Kidney glomerular epithelial cell (primary cell): ENCODE data around the gene SHROOM2.
"Not testable (repeated sequence)": the region's sequence is repeated elsewhere in the genome, so short reads cannot be mapped to it uniquely, and the experiment has no call there.

Experiments used
- DNase-seq: peaks from one replicate; lab custom pipeline; 2025; lab: John Stamatoyannopoulos, UW

The SHROOM2 gene

GRCh38 chrX:9781941-9782340, 4.3 kb upstream of the SHROOM2 start:
- DNase-seq = no peak

GRCh38 chrX:9784332-9784731, 1.9 kb upstream of the SHROOM2 start:
- no peak for DNase-seq

GRCh38 chrX:9785254-9785943, 830 bp upstream of the SHROOM2 start:
- DNase-seq = no peak

- no peak for DNase-seq
These were observed 788 bp downstream of the SHROOM2 start for GRCh38 chrX:9786798-9787635.

- DNase-seq = no peak
These were observed 2.7 kb downstream of the SHROOM2 start for GRCh38 chrX:9788911-9789310.

- DNase-seq = no peak
These were observed 3.3 kb downstream of the SHROOM2 start for GRCh38 chrX:9789555-9789954.

GRCh38 chrX:9790866-9791265, 4.6 kb downstream of the SHROOM2 start:
- no peak for DNase-seq

GRCh38 chrX:9794495-9794894, 8.3 kb downstream of the SHROOM2 start:
- no peak for DNase-seq

GRCh38 chrX:9797384-9798360, 11.4 kb downstream of the SHROOM2 start:
- DNase-seq = no peak

GRCh38 chrX:9802737-9803136, 16.5 kb downstream of the SHROOM2 start:
- no peak for DNase-seq

GRCh38 chrX:9804444-9804843, 18.2 kb downstream of the SHROOM2 start:
- DNase-seq = no peak

GRCh38 chrX:9805956-9806355, 19.7 kb downstream of the SHROOM2 start:
- DNase-seq = no peak

GRCh38 chrX:9807355-9808182, 21.3 kb downstream of the SHROOM2 start:
- no peak for DNase-seq

GRCh38 chrX:9809876-9810275, 23.6 kb downstream of the SHROOM2 start:
- not testable (repeated sequence) for DNase-seq

GRCh38 chrX:9811086-9811485, 24.9 kb downstream of the SHROOM2 start:
- not testable (repeated sequence) for DNase-seq

- DNase-seq = no peak
These were observed 30.0 kb downstream of the SHROOM2 start for GRCh38 chrX:9816084-9816700.

GRCh38 chrX:9821572-9821971, 35.3 kb downstream of the SHROOM2 start:
- no peak for DNase-seq

GRCh38 chrX:9824554-9824953, 38.3 kb downstream of the SHROOM2 start:
- DNase-seq = no peak

- no peak for DNase-seq
These were observed 39.0 kb downstream of the SHROOM2 start for GRCh38 chrX:9825129-9825790.

GRCh38 chrX:9825966-9826365, 39.7 kb downstream of the SHROOM2 start:
- DNase-seq = no peak
